ENCODE data around the gene AGAP1.

Gene AGAP1

GRCh38 chr2:235534678-235535422 lies 41.0 kb downstream of the AGAP1 start:
- DNase-seq: no peak

- no peak for DNase-seq
Measured at GRCh38 chr2:235535423-235536130, 41.7 kb downstream of the AGAP1 start.

- no peak for DNase-seq
Measured at GRCh38 chr2:235536711-235537110, 42.9 kb downstream of the AGAP1 start.

GRCh38 chr2:235537186-235537585 lies 43.3 kb downstream of the AGAP1 start:
- no peak for DNase-seq

- no peak for DNase-seq
Measured at GRCh38 chr2:235537587-235537986, 43.7 kb downstream of the AGAP1 start.

GRCh38 chr2:235538144-235538639 lies 44.3 kb downstream of the AGAP1 start:
- DNase-seq: no peak

GRCh38 chr2:235538981-235539380 lies 45.1 kb downstream of the AGAP1 start:
- no peak for DNase-seq

GRCh38 chr2:235539773-235540172 lies 45.9 kb downstream of the AGAP1 start:
- no peak for DNase-seq

- DNase-seq: no peak
Measured at GRCh38 chr2:235541016-235541415, 47.2 kb downstream of the AGAP1 start.

GRCh38 chr2:235541838-235542549 lies 48.2 kb downstream of the AGAP1 start:
- no peak for DNase-seq

- DNase-seq: no peak
Measured at GRCh38 chr2:235542733-235543127, 48.9 kb downstream of the AGAP1 start.

- no peak for DNase-seq
Measured at GRCh38 chr2:235543128-235543750, 49.4 kb downstream of the AGAP1 start.

- DNase-seq: no peak
Measured at GRCh38 chr2:235543851-235544688, 50.2 kb downstream of the AGAP1 start.

GRCh38 chr2:235544689-235544969 lies 50.8 kb downstream of the AGAP1 start:
- DNase-seq: no peak

- no peak for DNase-seq
Measured at GRCh38 chr2:235545339-235546150, 51.7 kb downstream of the AGAP1 start.

- no peak for DNase-seq
Measured at GRCh38 chr2:235546151-235546435, 52.2 kb downstream of the AGAP1 start.

- no peak for DNase-seq
Measured at GRCh38 chr2:235546436-235546835, 52.6 kb downstream of the AGAP1 start.

GRCh38 chr2:235549735-235550377 lies 56.0 kb downstream of the AGAP1 start:
- no peak for DNase-seq

GRCh38 chr2:235550378-235550760 lies 56.5 kb downstream of the AGAP1 start:
- no peak for DNase-seq

GRCh38 chr2:235550946-235551345 lies 57.1 kb downstream of the AGAP1 start:
- no peak for DNase-seq

GRCh38 chr2:235551965-235552364 lies 58.1 kb downstream of the AGAP1 start:
- DNase-seq: no peak
